Left ventricle myocardium inferior (tissue), 1 donor: ENCODE data around the gene CACNA1F. TPM values are rescaled to one million over a fixed set of nuclear protein-coding genes. Genes with fewer than 3 reads are reported as not detected.

Experiments
- DNase-seq: peaks from one replicate; pipeline ENCODE4 v3.0.0-alpha.2; 2020
- H3K27ac ChIP-seq: fragments of 200-600 bp; replicated peaks from 2 replicates; pipeline ENCODE4 v1.8.0; 2021
- H3K27me3 ChIP-seq: fragments of 200-600 bp; 2 replicates; pipeline ENCODE4 v1.8.0; 2021; ENCODE audit warnings: low read depth
- H3K36me3 ChIP-seq: fragments of 200-600 bp; 2 replicates; pipeline ENCODE4 v1.8.0; 2021
- H3K4me1 ChIP-seq: fragments of 200-600 bp; 2 replicates; pipeline ENCODE4 v1.8.0; 2021
- H3K4me3 ChIP-seq: fragments of 200-600 bp; 2 replicates; pipeline ENCODE4 v1.8.0; 2021; ENCODE audit warnings: mild to moderate bottlenecking, moderate library complexity
- H3K9me3 ChIP-seq: fragments of 200-600 bp; replicated peaks from 2 replicates; pipeline ENCODE4 v1.8.0; 2021
- CTCF ChIP-seq: fragments of 200-600 bp; IDR thresholded peaks from 2 replicates; pipeline ENCODE4 v1.8.0; 2021; ENCODE audit warnings: antibody characterized with exemption, mild to moderate bottlenecking, borderline replicate concordance
- intact Hi-C: fragments of 100-400 bp; cut with micrococcal nuclease; formaldehyde crosslinking; loops from one replicate; pipeline ENCODE4 v1.11.0; 2022
- total RNA-seq: library from RNA; stranded (reverse); fragmentation: NEBNext Ultra II Directional; extraction: Animal tissue kit (Norgen Biotek cat#: 25700); gene quantifications from one replicate; pipeline ENCODE4 v1.2.1, GENCODE V29; 2021
- donor health status: DM: no; HTN: yes; CAD: no; lungs with severe emphysema.

CACNA1F gene
- total RNA-seq, 1 donor from 2014 or later: 0.08 TPM

- H3K27ac ChIP-seq: no peak overlapping the region
Measured at GRCh38 chrX:49276207-49276606, 43.1 kb upstream of the CACNA1F start.

GRCh38 chrX:49273181-49273727 is 40.1 kb upstream of the CACNA1F start:
- Histone ChIP-seq H3K4me1 (peaks cover 50% of the 10 kb centered on the region), H3K4me3 (no peak overlapping the region), H3K27ac (no peak overlapping the region), H3K36me3 (no peaks in the 10 kb centered on the region), H3K9me3 (no peaks in the 10 kb centered on the region), H3K27me3 (no peaks in the 10 kb centered on the region)
- TF ChIP-seq CTCF: no peak
- DNase-seq: no peak
- intact Hi-C loops: no loop called here

More at GRCh38 chrX:49276207-49276606, 43.1 kb upstream of the CACNA1F start:
- intact Hi-C loops: no loop called here
- H3K36me3 ChIP-seq: no peaks in the 10 kb centered on the region
- H3K4me1 ChIP-seq: peaks cover 38% of the 10 kb centered on the region
- no peaks in the 10 kb centered on the region for H3K27me3 ChIP-seq
- H3K9me3 ChIP-seq: no peaks in the 10 kb centered on the region
- no peak overlapping the region for H3K4me3 ChIP-seq
- TF ChIP-seq CTCF: no peak
- no peak for DNase-seq

- H3K27me3 ChIP-seq: no peaks in the 10 kb centered on the region
- H3K36me3 ChIP-seq: no peaks in the 10 kb centered on the region
- peaks cover 42% of the 10 kb centered on the region for H3K4me1 ChIP-seq
- no peak for DNase-seq
- no peak for TF ChIP-seq CTCF
- intact Hi-C loops: no loop called here
- peak overlapping the region; percentile 82 for H3K4me3 ChIP-seq
- no peak overlapping the region for H3K27ac ChIP-seq
- no peaks in the 10 kb centered on the region for H3K9me3 ChIP-seq
Measured at GRCh38 chrX:49272421-49272820, 39.3 kb upstream of the CACNA1F start.

DNA sequence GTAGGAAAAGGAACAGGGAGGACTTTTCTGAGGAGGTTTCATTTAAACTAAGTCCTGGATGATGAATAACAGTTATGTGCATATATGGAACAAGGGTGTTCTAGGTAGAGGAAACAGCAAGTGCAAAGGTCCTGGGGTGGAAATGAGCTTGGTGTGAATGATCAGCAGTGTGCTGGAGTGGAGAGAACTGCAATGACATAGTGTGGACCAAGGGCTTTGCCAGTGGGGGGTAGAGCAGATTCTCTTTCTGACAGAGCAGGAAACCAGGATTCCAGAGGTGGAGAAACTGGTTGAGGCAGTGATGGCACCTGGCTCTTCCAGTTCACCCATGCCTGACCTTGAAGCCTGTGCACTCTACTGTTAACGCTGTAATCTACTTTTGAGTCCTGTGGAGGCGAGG is 38.2 kb upstream of the CACNA1F start:
- Histone ChIP-seq H3K4me3 (peak overlapping the region; percentile 82), H3K27me3 (no peaks in the 10 kb centered on the region), H3K4me1 (peaks cover 37% of the 10 kb centered on the region), H3K9me3 (no peaks in the 10 kb centered on the region), H3K36me3 (no peaks in the 10 kb centered on the region), H3K27ac (peak overlapping the region; percentile 95)
- intact Hi-C loops: no loop called here
- no peak for DNase-seq
- no peak for TF ChIP-seq CTCF

DNA sequence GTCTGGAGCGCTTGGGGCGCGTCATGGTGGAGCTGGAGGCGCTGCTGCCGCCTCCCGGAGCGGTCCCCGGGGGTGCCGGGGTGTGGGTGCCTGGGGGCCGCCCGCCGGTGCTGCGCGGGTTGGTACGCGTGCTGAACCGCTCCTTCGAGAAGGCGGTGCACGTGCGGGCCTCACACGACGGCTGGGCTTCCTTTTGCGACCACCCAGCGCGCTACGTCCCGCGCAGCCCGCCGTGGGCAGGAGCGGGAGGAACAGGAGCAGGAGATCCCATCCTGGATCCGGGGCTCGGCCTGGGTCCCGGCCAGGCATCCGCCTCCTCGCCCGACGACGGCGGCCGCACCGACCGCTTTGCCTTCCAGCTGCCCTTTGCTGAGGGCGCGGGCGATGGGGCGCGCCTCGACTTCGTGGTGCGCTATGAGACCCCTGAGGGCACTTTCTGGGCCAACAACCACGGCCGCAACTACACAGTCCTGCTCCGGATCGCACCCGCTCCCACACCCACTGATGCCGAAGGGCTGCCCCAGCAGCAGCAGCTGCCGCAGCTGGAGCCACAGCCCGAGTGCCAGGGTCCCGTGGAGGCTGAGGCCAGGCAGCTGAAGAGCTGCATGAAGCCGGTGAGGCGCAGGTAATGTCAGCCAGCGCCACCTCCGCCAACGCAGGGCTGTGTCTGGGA is 37.2 kb upstream of the CACNA1F start:
- TF ChIP-seq CTCF: no peak
- Histone ChIP-seq H3K4me3 (peak overlapping the region; percentile 82), H3K36me3 (no peaks in the 10 kb centered on the region), H3K4me1 (peaks cover 37% of the 10 kb centered on the region), H3K27ac (peak overlapping the region; percentile 95), H3K9me3 (no peaks in the 10 kb centered on the region), H3K27me3 (no peaks in the 10 kb centered on the region)
- intact Hi-C loops: no loop called here
- no peak for DNase-seq
